Erythroblast (primary cell): ENCODE results near the gene ARMC9.

Experiments used
- GATA1 ChIP-seq: IDR thresholded peaks from 2 replicates; pipeline ENCODE4 v1.6.1; 2011; ENCODE audit warnings: low read depth, mild to moderate bottlenecking, control low read depth, low read length, moderate library complexity
- POLR2A ChIP-seq: IDR thresholded peaks from 2 replicates; pipeline ENCODE4 v1.6.1; 2011; ENCODE audit warnings: mild to moderate bottlenecking, low read length

- TF ChIP-seq POLR2A (no peak), GATA1 (no peak)
Observed at GRCh38 chr2:231353469-231353868, 155.0 kb downstream of the ARMC9 start.
